Sciatic nerve (tissue), 2 donors: ENCODE data around the gene KHDC1. TPM values are rescaled to one million over a fixed set of nuclear protein-coding genes. Genes with fewer than 3 reads are reported as not detected.
"Not testable (repeated sequence)": the region's sequence is repeated elsewhere in the genome, so short reads cannot be mapped to it uniquely, and the experiment has no call there.

Experiments
- ATAC-seq: fragments of 200-7000 bp; cut with Tn5 transposase; one replicate; pipeline ENCODE4 v1.9.1; 2020; ENCODE audit warnings: mild to moderate bottlenecking, moderate library complexity
- DNase-seq: peaks from one replicate; pipeline ENCODE4 v3.0.0-alpha.2; 2020; ENCODE audit warnings: low spot score
- intact Hi-C: fragments of 100-400 bp; cut with DNase I; formaldehyde crosslinking; loops from one replicate; pipeline ENCODE4 v1.14.2; 2022
- total RNA-seq: library from RNA; stranded (reverse); fragmentation: NEBNext Ultra II Directional; extraction: Animal tissue kit (Norgen Biotek cat#: 25700); gene quantifications from one replicate; pipeline ENCODE4 v1.2.1, GENCODE V29; 2021
- donor health status: DM: no; HTN: no; CAD: no.
- donor health status: DM: no; HTN: no; CAD: no.

Gene KHDC1
- total RNA-seq, 1 donor from 2014 or later, result 2.0 TPM

DNA sequence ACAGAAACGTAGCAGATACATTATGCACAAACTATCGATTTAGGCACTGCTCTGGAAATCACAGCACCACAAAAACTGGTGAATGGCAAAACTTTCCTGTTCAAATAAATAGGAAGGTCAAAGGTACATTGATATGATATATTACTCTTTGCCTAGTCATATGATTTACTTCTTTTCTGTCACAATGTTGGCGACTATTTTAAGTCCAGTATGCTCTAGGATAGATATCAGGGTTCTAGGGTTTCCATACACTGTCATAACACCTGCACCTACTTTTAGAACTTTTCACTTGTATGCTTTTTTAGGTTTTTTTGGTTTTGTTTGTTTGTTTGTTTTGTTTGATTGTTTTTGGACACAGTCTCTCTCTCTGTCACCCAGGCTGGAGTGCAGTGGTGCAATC, 62.7 kb downstream of the KHDC1 start:
- DNase-seq (no peak), ATAC-seq (no peak)
- intact Hi-C loops, result no loop called here

DNA sequence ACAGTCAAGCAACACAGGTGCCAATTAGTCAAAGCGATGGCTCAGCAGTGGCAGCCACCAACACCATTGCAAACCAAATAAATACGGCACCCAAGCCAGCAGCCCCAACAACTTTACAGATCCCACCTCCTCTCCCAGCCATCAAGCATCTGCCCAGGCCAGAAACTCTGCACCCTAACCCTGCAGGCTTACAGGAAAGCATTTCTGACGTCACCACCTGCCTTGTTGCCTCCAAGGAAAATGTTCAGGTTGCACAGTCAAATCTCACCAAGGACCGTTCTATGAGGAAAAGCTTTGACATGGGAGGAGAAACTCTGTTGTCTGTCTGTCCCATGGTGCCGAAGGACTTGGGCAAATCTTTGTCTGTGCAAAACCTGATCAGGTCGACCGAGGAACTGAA, 68.3 kb downstream of the KHDC1 start:
- DNase-seq, result no peak
- ATAC-seq, result no peak
- intact Hi-C loops, result no loop called here

- DNase-seq, intact Hi-C loops, ATAC-seq: not testable (repeated sequence)
Observed at GRCh38 chr6:73193302-73193701, 69.7 kb downstream of the KHDC1 start.

Other genes with a start within 250 kb of the KHDC1 start
- gene KHDC1L, start 37.7 kb downstream of the KHDC1 start, total RNA-seq, result not detected
- gene DPPA5, start 91.1 kb upstream of the KHDC1 start, total RNA-seq, result not detected
- not detected for gene KHDC3L, start 99.5 kb upstream of the KHDC1 start, total RNA-seq
- gene OOEP, start 106.7 kb upstream of the KHDC1 start, total RNA-seq, result not detected
- gene DDX43, start 131.6 kb upstream of the KHDC1 start, total RNA-seq, result 0.89 TPM
- 7.5 TPM for gene CGAS, start 189.1 kb upstream of the KHDC1 start, total RNA-seq
- 34.6 TPM for gene MTO1, start 198.5 kb upstream of the KHDC1 start, total RNA-seq